ENCODE measurements around the gene NRF1. TPM values are rescaled to one million over a fixed set of nuclear protein-coding genes. Genes with fewer than 3 reads are reported as not detected.

The NRF1 gene
- total RNA-seq, 1 experiment from 2014 or later = 19.3 TPM

GRCh38 chr7:129630341-129630740 is 18.8 kb downstream of the NRF1 start:
- no CpG with 5 or more reads among the region's 2 CpGs for WGBS (ENCODE audit: extremely low coverage, insufficient read length, low lambda C conversion rate)
- no peak for DNase-seq
- H3K9me3 Mint-ChIP-seq = no peaks in the 10 kb centered on the region

More at GRCh38 chr7:129630341-129630740, 18.8 kb downstream of the NRF1 start:
- H3K4me1 ChIP-seq (ENCODE audit: insufficient read depth, low read length) = no peaks in the 10 kb centered on the region; the same call in 1 of the 2 replicates
- no peak for TF ChIP-seq CTCF (conservative IDR thresholded peaks at IDR 0.05)
- H4K91ac ChIP-seq (ENCODE audit: insufficient read length, low read depth, low read length) = no peak overlapping the region
- H3K27ac ChIP-seq (ENCODE audit: insufficient read length, low read depth, low read length) = no peak overlapping the region
- H3K27me3 ChIP-seq (ENCODE audit: insufficient read depth, low read length) = no peaks in the 10 kb centered on the region
- no peak overlapping the region for H4K5ac ChIP-seq (ENCODE audit: insufficient read length, low read depth, low read length)
- Mint-ChIP-seq H3K4me1 (peaks cover 46% of the 10 kb centered on the region in 2 experiments), H3K36me3 (ENCODE audit: insufficient read depth in 1 of 3, low read depth in 3 of 3) (no peaks in the 10 kb centered on the region), H3K27ac (no peak overlapping the region), H3K4me3 (no peak overlapping the region; a peak in 2 of 5 replicates), H3K27me3 (ENCODE audit: low read depth) (peaks cover 15% of the 10 kb centered on the region)
- no peak overlapping the region for H3K4me2 ChIP-seq (ENCODE audit: insufficient read depth, insufficient read length, low read length)
- no peak overlapping the region for H3K9ac ChIP-seq (ENCODE audit: extremely low read depth, insufficient read length, low read length)
- H2AFZ ChIP-seq (ENCODE audit: low read length) = no peak overlapping the region
- no peaks in the 10 kb centered on the region for H3K23me2 ChIP-seq (ENCODE audit: insufficient read length, low read depth, low read length, poor library complexity, severe bottlenecking)
- no peak overlapping the region for H2BK15ac ChIP-seq (ENCODE audit: low read depth, low read length)
- H2BK12ac ChIP-seq (ENCODE audit: insufficient read length, low read depth, low read length) = no peak overlapping the region
- no peak overlapping the region for H3K4ac ChIP-seq (ENCODE audit: low read depth, low read length)
- no peak overlapping the region for H3K14ac ChIP-seq (ENCODE audit: insufficient read depth, low read length)
- H3K23ac ChIP-seq (ENCODE audit: insufficient read length, low read depth, low read length) = no peak overlapping the region
- H3K18ac ChIP-seq (ENCODE audit: insufficient read length, low read depth, low read length) = no peak overlapping the region
- no peak overlapping the region for H3K56ac ChIP-seq (ENCODE audit: insufficient read length, low read depth, low read length)
- no peaks in the 10 kb centered on the region for H4K20me1 ChIP-seq (ENCODE audit: control insufficient read depth, insufficient read depth, insufficient read length)
- no peak overlapping the region for H2BK120ac ChIP-seq (ENCODE audit: low read depth, low read length, poor library complexity, severe bottlenecking)
- no peak overlapping the region for H2BK20ac ChIP-seq (ENCODE audit: low read depth, low read length, poor library complexity, severe bottlenecking)
- H3K79me1 ChIP-seq (ENCODE audit: insufficient read depth, low read depth, low read length, poor library complexity, severe bottlenecking) = peaks cover 13% of the 10 kb centered on the region
- H2AK5ac ChIP-seq (ENCODE audit: insufficient read length, low read length) = no peak overlapping the region
- no peak overlapping the region for H4K8ac ChIP-seq (replicated peaks; ENCODE audit: insufficient read length, low read depth, low read length)
- H3K9me3 ChIP-seq (ENCODE audit: control insufficient read depth, low read depth, low read length) = no peaks in the 10 kb centered on the region
- no peak overlapping the region for H2BK5ac ChIP-seq (ENCODE audit: insufficient read length, low read length)
- H3K79me2 ChIP-seq (ENCODE audit: insufficient read depth, low read length) = peaks cover 5% of the 10 kb centered on the region; the same call in 1 of the 2 replicates
- no peak overlapping the region for H3T11ph ChIP-seq (ENCODE audit: low read length)
